K562 (cell line): ENCODE measurements around the gene GALNT12. TPM values are rescaled to one million over a fixed set of nuclear protein-coding genes. Genes with fewer than 3 reads are reported as not detected.
A peak's percentile ranks its signal among the peaks of the same experiment; 100 is the strongest.

ENCODE experiments used
- CCAR2 ChIP-seq: fragments of 200-400 bp; formaldehyde crosslinking; IDR thresholded peaks from 2 replicates; pipeline ENCODE4 v1.6.1; 2017; ENCODE audit warnings: mild to moderate bottlenecking, low read depth, low read length
- FOSL1 ChIP-seq: fragments of 200-800 bp; sonication (Bioruptor generic); conservative IDR thresholded peaks from 2 replicates; pipeline ENCODE4 v1.6.1; 2016; ENCODE audit warnings: missing genetic modification characterization, missing compliant biosample characterization
- HBP1 ChIP-seq: fragments of 450-650 bp; formaldehyde crosslinking; IDR thresholded peaks from 2 replicates; pipeline ENCODE4 v1.4.0; 2022; ENCODE audit warnings: missing genetic modification characterization
- ILF3 ChIP-seq: fragments of 450-650 bp; IDR thresholded peaks from 2 replicates; pipeline ENCODE4 v1.6.1; 2018; ENCODE audit warnings: antibody characterized with exemption, mild to moderate bottlenecking, moderate library complexity, borderline replicate concordance
- JUN ChIP-seq, 2 experiments: sonication (generic) in 1 of 2; formaldehyde crosslinking in 1 of 2; IDR thresholded peaks; 2 replicates each; pipeline versions ENCODE4 v1.6.1 to v1.8.0; 2012 to 2022; ENCODE audit warnings: borderline replicate concordance in 2 of 2, mild to moderate bottlenecking in 2 of 2, improper control_type of control experiment in 1 of 2, low read depth in 1 of 2, low read length in 1 of 2, missing genetic modification reagents in 1 of 2
- MXI1 ChIP-seq: IDR thresholded peaks from 2 replicates; pipeline ENCODE4 v1.6.1; 2011; ENCODE audit warnings: low read depth, mild to moderate bottlenecking, improper control_type of control experiment, low read length
- NFE2L1 ChIP-seq: fragments of 450-650 bp; IDR thresholded peaks from 2 replicates; pipeline ENCODE4 v1.6.1; 2016; ENCODE audit warnings: missing genetic modification characterization, low read depth, mild to moderate bottlenecking, missing compliant biosample characterization, moderate library complexity, borderline replicate concordance
- PTTG1 ChIP-seq: fragments of 450-650 bp; IDR thresholded peaks from 2 replicates; pipeline ENCODE4 v1.6.1; 2016; ENCODE audit warnings: low read depth, mild to moderate bottlenecking, missing genetic modification characterization, missing compliant biosample characterization
- RBM34 ChIP-seq: fragments of 200-400 bp; formaldehyde crosslinking; IDR thresholded peaks from 2 replicates; pipeline ENCODE4 v1.6.1; 2018; ENCODE audit warnings: low read length, borderline replicate concordance; ENCODE audit not compliant: insufficient read depth
- SAFB ChIP-seq: fragments of 200-400 bp; formaldehyde crosslinking; IDR thresholded peaks from 2 replicates; pipeline ENCODE4 v1.6.1; 2017; ENCODE audit warnings: low read depth, low read length, borderline replicate concordance
- SIRT6 ChIP-seq: IDR thresholded peaks from one replicate; pipeline ENCODE4 v1.6.1; 2012; ENCODE audit warnings: low read depth, mild to moderate bottlenecking, control low read depth, inconsistent platforms, low read length, moderate library complexity
- SRF ChIP-seq, 2 experiments: fragments of 250-450, 450-650 bp in 1 of 2; sonication (Bioruptor Pico) in 1 of 2; sonication (generic) in 1 of 2; formaldehyde crosslinking; IDR thresholded peaks; 2 replicates each; pipeline versions ENCODE4 v1.5.0 to v1.5.1; 2020 to 2022; ENCODE audit warnings: mild to moderate bottlenecking in 1 of 2, missing genetic modification reagents in 1 of 2
- ZFPM2 ChIP-seq: fragments of 250-450 bp; sonication (Bioruptor Pico); IDR thresholded peaks from 2 replicates; pipeline ENCODE4 v1.5.1; 2022; ENCODE audit warnings: mild to moderate bottlenecking
- ZNF224 ChIP-seq: sonication (generic); formaldehyde crosslinking; IDR thresholded peaks from 2 replicates; pipeline ENCODE4 v1.8.0; 2022; ENCODE audit warnings: mild to moderate bottlenecking, missing genetic modification reagents
- polyA plus RNA-seq, 8 experiments: library from polyadenylated mRNA; depleted of rRNA in 4 of 8; stranded (reverse) in 5 of 8; unstranded in 3 of 8; fragments of >200 nt; fragmentation: Nextera tagmentation in 2 of 8; fragmentation: Illumina TruSeq in 1 of 8; extraction: Ambion mirVana in 2 of 8; extraction: Trizol in 1 of 8; gene quantifications; 2 replicates each; pipeline versions ENCODE4 v1.2.1 to v1.2.3, GENCODE V29; 2011 to 2014; ENCODE audit warnings: inconsistent platforms in 1 of 8, missing spikeins in 1 of 8
- total RNA-seq, 7 experiments: library from RNA; depleted of rRNA in 6 of 7; stranded (reverse); fragments of >200 nt in 6 of 7; fragmentation: Illumina TruSeq in 2 of 7; extraction: Trizol in 2 of 7; gene quantifications; 2 replicates each; pipeline versions ENCODE4 v1.2.1 to v1.2.3, GENCODE V29; 2011 to 2021; ENCODE audit warnings: low replicate concordance in 1 of 7
- TF ChIP-seq, protein P1 (sequence below): fragments of 450-650 bp; formaldehyde crosslinking; IDR thresholded peaks from 2 replicates; pipeline ENCODE4 v1.4.0; 2020; ENCODE audit warnings: mild to moderate bottlenecking, moderate library complexity
- TF ChIP-seq, protein P2 (sequence below): fragments of 200-400 bp; formaldehyde crosslinking; IDR thresholded peaks from 2 replicates; pipeline ENCODE4 v1.6.1; 2017; ENCODE audit warnings: mild to moderate bottlenecking, low read depth, low read length, moderate library complexity
- TF ChIP-seq, protein P3 (sequence below), 2 experiments: fragments of 250-450 bp in 1 of 2; fragments of 450-650 bp in 1 of 2; sonication (Bioruptor Pico) in 1 of 2; IDR thresholded peaks; 2 replicates each; pipeline versions ENCODE4 v1.6.1 to v1.8.0; 2016 to 2021; ENCODE audit warnings: mild to moderate bottlenecking in 2 of 2, moderate library complexity in 2 of 2, missing compliant biosample characterization in 1 of 2, missing genetic modification characterization in 1 of 2

The GALNT12 gene
- total and polyA plus RNA-seq, 9 of the 15 experiments (the other 6 are each of a cell fraction or from before 2014, with no cell fraction given), result 29.7 to 82.9 (median 44.2) TPM

DNA sequence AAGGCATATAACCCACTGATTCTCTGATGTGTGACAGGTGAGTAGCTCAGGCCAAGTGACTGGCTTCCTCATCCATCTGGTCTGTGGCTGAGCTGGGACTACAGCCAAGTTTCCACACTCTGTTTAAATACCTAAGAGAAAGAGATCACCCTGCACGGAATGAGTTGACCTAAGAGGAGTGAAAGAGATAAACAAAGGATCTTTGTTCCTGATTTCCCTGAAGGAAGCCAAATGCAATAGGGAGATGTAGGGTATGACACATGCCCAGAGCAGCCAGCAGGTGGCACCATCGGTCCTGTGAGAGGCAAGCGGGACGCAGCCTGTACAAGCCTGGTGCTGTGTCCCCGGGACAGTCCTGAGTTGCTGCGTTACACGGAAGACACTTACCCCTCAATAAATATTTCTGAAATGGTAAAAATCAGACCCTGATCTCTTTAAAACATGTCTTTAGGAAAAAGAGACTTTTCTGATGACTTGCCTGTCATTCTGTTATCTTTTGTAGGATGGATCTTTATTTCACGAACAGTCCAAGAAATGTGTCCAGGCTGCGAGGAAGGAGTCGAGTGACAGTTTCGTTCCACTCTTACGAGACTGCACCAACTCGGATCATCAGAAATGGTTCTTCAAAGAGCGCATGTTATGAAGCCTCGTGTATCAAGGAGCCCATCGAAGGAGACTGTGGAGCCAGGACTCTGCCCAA, 41.1 kb downstream of the GALNT12 start (continued):
- TF ChIP-seq, protein P1, sequence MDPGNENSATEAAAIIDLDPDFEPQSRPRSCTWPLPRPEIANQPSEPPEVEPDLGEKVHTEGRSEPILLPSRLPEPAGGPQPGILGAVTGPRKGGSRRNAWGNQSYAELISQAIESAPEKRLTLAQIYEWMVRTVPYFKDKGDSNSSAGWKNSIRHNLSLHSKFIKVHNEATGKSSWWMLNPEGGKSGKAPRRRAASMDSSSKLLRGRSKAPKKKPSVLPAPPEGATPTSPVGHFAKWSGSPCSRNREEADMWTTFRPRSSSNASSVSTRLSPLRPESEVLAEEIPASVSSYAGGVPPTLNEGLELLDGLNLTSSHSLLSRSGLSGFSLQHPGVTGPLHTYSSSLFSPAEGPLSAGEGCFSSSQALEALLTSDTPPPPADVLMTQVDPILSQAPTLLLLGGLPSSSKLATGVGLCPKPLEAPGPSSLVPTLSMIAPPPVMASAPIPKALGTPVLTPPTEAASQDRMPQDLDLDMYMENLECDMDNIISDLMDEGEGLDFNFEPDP (CRISPR knock-in tag), result no peak
- no peak for TF ChIP-seq RBM34
- no peak for TF ChIP-seq MXI1
- TF ChIP-seq ZNF224 (CRISPR knock-in tag), result no peak
- TF ChIP-seq PTTG1 (tag), result no peak
- no peak for TF ChIP-seq ZFPM2 (CRISPR knock-in tag)
- TF ChIP-seq SIRT6, result no peak
- no peak for TF ChIP-seq SAFB
- TF ChIP-seq, protein P2, sequence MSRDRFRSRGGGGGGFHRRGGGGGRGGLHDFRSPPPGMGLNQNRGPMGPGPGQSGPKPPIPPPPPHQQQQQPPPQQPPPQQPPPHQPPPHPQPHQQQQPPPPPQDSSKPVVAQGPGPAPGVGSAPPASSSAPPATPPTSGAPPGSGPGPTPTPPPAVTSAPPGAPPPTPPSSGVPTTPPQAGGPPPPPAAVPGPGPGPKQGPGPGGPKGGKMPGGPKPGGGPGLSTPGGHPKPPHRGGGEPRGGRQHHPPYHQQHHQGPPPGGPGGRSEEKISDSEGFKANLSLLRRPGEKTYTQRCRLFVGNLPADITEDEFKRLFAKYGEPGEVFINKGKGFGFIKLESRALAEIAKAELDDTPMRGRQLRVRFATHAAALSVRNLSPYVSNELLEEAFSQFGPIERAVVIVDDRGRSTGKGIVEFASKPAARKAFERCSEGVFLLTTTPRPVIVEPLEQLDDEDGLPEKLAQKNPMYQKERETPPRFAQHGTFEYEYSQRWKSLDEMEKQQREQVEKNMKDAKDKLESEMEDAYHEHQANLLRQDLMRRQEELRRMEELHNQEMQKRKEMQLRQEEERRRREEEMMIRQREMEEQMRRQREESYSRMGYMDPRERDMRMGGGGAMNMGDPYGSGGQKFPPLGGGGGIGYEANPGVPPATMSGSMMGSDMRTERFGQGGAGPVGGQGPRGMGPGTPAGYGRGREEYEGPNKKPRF, result no peak
- TF ChIP-seq HBP1, result no peak
- no peak for TF ChIP-seq SRF (CRISPR knock-in tag; IDR thresholded peaks at IDR 0.05)
- no peak for TF ChIP-seq CCAR2
- peak; percentile 76 for TF ChIP-seq FOSL1
- TF ChIP-seq NFE2L1 (tag), result no peak
- TF ChIP-seq, protein P3, sequence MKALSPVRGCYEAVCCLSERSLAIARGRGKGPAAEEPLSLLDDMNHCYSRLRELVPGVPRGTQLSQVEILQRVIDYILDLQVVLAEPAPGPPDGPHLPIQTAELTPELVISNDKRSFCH (CRISPR knock-in tag; IDR thresholded peaks at IDR 0.05), result no peak
- TF ChIP-seq, protein P3 (tag; IDR thresholded peaks at IDR 0.05), result 0 out of 2 replicates have a peak, but pooled peaks have one; percentile 16
- peak; percentile 72; the same call in 1 of the 2 replicates for TF ChIP-seq JUN (IDR thresholded peaks at IDR 0.05; ENCODE audit: borderline replicate concordance, low read depth, low read length)
- TF ChIP-seq JUN (CRISPR knock-in tag; IDR thresholded peaks at IDR 0.05; ENCODE audit: borderline replicate concordance), result no peak
- no peak for TF ChIP-seq ILF3
